Activated CD4-positive, CD25-positive, alpha-beta regulatory T cell (primary cell): ENCODE results near the gene PON2.

ENCODE experiments used
- DNase-seq, 4 experiments: peaks; one replicate each; lab custom pipeline; 2025; lab: John Stamatoyannopoulos, UW

The PON2 gene

DNA sequence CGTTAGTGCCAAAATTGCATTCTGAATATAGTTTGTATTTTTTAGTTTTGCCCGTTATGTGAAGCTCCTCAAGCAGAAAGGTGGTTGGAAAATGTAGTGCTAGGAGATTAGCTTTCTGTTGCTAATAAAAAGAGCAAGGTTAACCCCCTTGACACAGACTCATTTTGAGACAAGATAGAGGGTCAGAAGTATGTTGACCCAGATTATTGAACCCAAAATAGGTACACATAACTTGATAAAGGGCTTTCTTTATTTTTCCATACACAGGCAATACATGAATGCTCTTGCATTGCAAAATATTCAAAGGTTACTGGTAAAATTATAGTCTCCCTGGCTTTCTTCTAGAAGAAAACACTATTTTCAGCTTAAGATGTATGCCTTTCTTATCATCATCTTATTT, 10.0 kb upstream of the PON2 start:
- no peak for DNase-seq

DNA sequence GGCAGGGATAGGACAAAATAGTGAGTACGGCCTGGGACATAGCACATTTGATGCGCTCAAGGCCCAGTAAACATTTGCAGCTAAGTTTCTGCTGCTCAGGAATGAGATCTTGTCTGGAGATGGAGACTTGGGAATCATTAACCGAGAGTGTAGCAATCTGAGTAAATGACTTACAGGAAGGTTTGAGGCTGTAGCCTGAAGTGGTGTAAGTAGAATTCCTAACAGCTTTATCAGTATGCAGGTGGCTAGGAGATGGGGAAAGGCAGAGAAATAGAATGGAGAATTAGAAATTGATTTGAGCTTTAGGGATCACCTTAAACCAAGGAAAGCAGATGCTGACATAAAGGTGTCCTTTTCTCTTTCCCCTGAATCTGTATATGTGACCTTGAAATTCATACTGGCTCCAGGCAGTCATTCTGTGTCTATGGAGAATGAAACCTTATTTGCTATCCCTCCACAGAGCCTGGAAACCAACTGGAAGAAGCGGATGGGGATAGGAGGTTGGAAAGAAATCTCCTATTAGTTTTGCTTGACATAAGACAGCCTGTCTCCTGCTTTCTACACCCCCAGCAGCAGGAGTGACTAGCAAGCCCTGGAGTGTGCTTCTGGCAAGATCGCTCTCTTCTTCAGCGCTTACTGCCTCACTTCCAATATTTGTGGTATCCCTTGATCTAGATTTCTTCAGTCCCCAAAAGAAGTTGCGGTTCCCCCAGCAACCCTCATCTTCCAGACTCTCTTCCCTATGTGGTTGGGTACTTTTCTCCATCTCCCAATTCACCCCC, 6.4 kb upstream of the PON2 start:
- no peak for DNase-seq

DNA sequence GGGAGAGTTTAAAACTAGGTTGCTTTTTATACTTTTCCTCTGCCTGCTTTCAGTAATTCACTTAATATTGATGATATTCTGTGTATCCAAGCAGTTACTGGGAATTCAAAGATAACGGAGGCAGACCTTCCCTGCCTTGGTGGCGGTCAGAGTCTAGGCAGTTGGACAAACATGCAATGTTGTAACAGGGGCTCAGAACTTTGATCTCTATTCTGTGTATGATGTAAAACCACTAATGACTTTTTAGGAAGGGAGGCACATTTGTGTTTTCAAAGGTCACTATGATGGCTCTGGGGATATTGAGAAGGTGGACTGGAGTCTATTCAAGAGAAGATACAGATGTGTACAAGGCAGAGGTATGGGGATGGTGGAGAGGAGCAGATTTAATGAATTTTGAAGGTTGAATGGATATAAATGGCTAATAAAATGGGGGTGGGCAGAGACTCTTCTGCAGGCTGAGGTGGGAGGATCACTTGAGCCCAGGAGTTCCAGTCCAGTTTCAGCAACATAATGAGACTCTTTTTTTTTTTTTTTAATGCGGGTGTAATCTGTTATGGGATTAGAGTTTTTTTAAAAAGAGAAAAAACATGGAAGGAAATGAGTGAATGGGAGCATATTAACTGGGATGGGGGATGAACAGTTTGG, 5.7 kb upstream of the PON2 start:
- no peak for DNase-seq

DNA sequence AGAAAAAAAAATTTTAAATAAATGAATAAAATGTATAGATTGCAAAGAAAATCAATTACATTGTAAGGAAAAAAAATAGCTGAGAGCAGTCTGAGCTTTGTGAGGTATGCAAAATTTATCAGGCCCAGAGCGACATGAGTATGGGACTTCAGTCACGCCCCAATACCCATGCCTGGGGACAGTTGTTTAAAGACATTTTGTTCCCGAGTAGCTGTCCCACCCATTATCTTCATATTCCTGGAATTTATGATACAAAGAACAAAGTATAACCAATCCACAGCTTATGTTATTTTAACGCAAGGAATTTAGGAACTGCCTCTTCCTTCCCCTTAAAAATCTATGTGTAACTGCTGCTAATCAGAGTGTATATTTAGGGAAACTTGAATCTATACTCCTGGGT, 1.6 kb upstream of the PON2 start:
- DNase-seq = no peak

DNA sequence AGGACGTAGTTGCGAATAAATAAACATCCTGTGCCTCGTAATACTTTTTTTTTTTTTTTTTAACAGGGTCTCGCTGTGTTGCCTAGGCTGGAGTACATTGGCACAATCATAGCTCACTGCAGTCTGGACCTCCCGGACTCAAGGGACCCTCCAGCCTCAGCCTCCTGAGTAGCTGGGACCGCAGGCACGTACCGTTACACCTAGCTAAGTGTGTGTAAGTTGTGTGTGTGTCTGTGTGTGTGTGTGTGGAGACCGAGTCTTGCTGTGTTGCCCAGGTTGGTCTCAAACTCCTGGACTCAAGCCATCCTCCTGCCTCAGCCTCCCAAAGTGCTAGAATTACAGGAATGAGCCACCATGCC, 573 bp upstream of the PON2 start:
- DNase-seq = no peak

DNA sequence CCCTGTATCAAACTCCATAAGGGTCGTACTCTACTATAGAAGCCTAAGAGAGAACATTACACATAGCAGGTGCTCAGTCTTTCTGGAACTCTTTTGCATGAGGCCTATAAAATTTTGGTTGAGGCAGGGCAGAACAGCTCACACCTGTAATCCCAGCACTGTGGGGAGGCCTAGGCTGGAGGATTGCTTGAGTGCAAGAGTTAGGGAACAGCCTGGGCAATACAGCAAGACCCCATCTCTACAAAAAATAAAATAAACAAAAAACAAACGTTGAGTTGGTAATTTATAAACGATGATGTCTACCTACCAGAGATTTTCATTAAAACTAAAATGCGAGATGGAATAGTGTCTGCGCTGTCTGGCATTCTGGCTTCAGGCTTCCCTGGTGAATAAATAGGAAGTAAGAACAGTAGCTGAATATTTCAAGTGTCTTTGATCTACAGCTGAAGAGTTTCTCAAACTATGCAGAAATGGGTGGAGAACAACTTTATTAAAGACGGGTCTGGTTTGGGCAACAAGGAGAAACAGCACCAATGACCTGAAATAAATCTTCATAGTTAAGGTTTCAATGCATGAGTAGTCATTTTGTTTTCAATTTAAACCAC, 774 bp downstream of the PON2 start:
- DNase-seq = no peak

DNA sequence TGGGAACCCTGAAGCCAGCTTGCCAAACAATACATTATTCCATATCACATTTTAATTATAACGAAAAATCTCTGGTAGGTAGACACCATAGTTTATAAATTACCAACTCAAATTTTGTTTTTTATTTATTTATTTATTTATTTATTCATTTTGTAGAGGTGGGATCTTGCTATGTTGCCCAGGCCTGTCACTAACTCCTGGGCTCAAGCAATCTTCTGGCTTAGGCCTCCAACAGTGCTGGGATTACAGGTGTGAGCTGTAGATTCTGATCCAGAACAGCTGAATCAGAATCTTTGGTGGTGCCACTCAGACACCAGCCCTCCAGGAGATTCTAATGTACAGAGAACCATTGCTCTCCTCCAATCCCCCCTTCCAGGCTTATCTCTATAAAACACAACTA, 1.7 kb downstream of the PON2 start:
- DNase-seq = no peak

DNA sequence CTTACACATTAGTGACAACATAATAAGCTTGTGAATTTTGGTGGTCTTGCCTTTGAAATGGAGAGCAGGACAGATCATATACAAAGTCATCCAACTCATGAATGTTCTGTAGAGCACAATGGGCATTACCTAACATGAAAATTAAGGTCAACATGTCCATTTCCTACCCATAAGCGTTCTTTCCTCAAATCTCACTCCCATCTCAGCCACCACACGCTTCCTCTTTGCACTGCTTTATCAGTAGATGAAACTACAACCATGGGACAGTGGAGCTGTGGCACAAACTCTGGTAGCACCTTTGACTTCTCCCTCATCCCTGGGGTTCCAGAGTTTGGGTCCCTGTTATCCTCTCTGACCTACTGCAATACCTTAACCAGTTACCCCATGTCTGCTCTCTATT, 2.2 kb downstream of the PON2 start:
- no peak for DNase-seq

DNA sequence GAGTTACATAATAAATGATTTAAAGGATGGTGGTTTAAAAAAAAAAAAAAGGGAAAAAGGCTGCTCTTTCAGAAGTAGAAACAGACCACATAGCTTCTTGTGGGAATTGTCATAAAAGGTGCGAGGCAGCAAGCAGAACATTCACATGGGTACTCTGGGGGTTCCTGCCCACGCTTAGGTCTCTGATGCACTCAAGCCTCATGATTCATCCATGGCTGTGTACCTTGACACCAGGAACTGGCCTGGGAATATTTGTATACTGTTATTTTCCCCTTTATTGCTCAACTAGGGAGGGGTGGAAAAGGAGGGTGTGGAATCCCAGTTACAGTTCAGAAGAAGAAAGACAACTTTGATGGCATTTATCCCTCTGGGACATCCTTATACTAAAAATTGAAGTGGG, 4.0 kb downstream of the PON2 start:
- no peak for DNase-seq

DNA sequence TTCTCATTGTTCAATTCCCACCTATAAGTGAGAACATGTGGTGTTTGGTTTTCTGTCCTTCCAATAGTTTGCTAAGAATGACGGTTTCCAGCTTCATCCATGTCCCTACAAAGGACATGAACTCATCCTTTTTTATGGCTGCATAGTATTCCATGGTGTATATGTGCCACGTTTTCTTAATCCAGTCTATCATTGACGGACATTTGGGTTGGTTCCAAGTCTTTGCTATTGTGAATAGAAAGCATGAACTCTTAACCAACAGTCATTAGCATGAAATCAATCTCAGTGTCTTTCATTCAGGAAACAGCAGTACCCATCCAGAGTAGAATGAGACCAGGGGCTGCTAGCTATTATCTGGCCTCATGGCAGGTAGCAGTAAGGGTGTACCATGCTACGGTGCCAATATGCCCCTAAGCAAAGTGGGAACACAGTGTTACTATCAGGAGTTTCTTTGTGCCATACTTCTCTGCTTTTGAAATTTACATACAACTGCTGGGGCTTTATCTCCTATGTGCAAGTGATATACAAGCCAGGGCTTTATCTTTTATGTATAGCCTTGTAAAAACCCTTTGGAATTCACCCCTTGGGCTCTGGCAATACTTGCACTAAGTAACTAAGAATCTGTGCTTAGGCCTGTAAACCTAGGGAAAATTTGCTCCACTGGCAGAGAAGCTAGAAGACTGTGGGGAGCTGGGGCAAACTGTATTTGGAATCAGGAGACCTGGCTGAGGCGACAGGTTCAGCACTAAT, 5.4 kb downstream of the PON2 start:
- no peak for DNase-seq

DNA sequence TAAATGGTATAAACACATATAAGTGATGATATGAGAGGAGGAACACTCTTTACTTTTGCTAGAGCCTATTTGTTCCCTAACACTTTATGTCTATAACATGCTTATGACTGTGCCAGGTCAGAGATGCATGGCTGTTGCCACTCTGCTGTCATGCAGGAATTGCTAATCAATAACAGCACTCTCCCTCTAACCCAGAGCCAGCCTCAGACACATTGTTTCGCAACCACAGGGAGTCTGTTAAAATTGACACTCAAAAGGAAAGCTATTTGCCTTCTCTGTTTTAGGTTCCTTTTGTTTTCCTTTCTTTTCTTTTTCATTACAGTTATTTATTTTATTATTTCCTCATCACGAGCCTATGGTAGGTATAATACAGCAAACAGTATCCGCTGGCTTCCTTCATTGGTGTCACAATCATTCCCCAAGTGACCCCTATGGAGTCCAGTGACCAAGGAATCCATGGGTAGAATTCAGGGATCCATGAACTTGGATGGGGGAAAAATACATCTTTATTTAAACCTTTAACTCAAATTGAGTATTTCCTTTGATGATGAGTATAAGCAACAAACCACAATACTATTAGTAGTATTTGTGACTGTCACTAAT, 6.8 kb downstream of the PON2 start:
- DNase-seq = no peak

DNA sequence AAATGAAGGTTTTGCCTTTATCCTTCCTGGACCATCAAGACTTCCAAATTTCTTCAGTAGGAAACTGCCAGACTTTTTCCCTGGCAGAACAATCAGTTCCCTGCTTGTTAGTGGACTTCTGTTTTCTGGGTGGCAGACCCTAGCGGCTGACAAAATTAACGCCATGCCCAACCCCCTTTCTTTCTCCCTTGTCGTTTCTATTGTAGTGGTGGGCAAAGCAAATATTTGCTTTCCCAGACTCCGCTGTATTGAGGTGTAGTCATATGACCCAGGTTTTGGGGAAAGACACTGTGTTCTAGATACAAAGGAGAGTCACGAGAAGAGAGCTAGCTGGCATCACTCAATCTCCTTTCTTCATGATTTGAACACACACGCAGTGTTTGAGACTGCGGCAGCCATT, 7.7 kb downstream of the PON2 start:
- DNase-seq = no peak

DNA sequence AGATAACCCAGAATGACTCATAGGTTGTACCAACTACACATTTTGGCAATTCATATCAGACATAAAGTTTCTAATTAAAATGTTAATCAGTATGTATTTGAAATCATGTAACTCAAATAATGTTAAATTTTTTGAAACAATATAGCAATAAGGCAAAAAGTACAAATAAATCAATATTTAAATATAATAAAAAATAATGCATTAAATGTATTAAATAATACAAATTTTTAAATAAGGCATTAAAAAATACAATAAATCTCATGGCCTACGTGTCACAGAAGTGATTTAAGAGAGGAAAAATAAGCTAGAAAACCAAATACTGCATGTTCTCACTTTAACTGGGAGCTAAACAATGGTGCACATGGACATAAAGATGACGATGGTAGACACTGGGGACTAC, 9.1 kb downstream of the PON2 start:
- DNase-seq = no peak

DNA sequence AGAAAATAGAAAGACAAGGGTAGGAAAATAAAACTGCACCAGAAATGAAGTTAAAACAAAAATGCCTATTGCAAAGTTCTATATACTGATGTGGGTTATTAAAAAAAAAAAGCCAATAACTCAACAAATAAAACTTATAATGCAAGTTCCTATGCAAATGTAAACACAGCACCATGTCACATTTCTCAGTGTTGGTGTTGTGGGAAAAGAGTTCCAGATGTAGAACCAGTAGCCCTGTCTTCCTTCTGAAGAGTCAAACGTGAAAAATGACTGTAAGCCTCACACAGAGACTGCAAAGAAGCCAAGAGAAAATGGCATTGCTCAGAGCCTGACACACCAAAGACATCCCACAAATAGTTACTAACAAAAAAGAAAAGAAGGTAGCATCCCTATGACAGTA, 10.1 kb downstream of the PON2 start:
- no peak for DNase-seq

DNA sequence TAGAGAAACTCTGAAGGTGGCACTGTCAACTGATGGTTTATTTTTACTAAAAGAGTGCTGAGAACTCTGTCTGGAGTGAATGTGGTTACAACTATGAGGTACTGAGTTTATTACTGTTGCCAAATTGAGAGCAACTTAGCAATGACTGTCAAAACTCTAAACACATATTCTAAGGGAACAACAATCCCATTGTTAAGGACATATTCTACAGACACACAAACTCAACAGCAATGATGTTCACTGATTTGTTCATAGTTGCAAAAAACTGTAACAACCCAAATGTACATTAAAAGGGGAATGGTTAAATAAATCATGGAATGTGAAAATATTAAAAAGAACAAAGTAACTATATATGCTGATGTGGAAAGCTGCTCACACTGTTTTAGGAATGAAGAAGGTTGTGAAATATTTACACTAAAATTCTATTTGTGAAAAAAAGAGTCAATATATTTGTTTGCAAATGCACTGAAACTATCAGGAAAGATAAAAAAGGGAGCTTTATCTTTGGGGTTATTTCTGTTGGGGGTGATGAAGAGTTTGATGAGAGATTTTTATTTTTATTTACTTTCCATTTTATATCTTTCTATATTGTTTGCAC, 12.9 kb downstream of the PON2 start:
- DNase-seq = no peak

DNA sequence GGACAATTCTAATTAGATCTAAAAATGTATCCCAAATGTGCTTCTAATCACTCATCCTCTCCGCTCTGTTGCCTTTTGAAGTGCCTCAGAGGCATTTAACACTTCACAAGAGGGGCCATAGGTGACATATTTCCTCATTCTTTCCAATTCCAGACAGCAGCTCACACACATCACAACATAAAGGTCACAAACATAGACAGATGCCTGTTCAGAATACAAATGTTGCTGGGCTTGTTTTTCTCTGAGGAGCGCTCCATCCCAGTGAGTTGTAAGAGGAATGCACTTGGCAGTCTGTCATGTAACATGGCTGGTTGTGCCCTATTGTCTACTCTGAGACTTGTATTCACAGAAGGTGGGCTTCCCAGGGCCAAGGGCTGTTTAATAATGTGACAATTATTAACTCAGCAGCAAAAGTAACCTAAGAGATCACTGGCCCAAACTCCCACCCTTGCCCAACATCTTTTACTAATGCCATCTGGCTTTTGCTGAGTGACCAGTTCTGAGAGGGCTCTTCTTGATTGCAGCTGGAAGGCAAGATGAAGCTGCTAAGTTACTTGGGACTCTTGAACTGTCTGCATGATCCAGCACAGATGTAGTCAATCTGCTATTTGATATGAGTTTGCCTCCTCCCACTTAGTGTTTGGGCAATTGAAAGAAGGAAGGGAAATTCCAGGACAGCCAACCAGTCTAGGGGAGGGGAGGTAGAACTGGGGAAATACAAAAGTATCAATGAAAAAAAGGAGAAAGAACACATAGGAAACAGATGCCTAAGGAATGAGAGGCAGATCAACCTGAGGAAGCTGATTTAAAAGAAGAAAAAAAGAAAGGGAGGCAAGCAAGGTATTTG, 13.6 kb downstream of the PON2 start:
- DNase-seq = no peak

DNA sequence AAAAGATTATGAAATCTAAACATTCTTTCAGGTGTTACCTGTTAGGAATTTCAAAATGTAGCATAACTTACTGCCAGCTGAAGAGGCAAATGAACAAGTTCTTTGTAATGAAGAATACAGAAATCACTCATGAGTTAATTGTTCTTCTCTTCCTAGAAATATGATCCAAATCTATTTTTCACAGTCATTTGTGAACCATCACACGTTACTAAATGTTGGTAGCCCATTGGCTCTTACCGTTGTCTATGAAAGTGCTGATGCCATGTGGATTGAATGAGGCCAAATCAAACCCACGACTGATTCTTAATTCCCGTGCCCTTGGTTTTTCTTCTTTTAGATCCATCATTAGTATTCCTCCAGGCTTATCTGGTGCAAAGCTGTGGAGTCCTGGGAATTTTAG, 22.8 kb downstream of the PON2 start:
- no peak for DNase-seq

DNA sequence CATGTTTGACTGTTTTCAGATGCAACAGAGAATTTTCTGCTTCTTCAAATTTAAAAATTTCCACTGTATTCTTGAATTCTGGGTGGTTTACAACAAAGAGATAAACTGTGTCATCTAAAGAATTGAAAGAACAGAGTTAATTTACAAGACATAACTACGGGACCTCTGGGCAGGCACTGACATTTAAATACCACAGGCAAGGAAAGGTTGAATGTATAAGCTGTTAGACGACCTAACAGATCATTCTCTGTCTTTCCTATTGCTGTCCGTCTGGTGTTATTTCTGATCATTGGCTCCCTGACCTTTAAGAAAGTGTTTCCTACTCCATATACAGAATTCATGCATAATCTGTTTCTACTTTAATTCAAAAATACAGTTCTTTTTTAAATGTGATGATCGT, 23.2 kb downstream of the PON2 start:
- no peak for DNase-seq

DNA sequence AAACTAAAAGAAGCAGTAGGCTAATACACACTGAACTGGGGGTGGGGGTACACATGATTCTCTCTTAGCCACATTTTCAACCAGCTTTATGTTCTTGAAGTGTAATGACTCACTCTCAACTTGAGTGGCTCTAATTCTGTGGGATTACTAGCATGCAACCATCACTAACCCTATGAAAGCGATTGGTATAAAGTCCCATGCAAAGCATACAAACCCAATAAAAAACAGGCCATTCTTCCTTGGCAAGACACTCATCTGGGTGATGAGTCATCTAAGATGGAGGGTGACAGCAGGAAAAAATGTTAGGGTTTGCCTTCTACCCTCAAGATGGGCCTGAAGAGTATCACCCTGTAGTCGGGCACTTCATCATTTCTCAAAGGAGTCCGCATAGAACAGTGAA, 23.8 kb downstream of the PON2 start:
- no peak for DNase-seq

DNA sequence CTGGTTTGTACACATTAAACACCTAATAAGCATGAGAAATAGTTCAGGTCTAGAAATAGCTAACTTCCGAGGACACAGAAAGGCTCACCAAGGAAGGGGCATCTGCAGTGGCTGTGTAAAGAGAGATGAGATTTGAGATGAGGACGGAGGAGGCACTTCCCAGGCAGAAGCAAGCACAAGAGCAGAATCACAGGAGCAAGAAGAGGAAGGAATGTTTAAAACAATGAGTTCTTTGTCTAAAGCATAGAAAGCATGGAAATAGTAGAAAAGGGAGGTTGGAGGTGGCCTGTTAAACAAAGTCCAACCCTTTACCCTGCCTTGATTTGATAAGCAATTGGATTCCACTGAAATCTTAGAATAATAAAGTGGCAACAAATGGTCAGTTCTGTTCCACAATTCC, 27.1 kb downstream of the PON2 start:
- DNase-seq = no peak

DNA sequence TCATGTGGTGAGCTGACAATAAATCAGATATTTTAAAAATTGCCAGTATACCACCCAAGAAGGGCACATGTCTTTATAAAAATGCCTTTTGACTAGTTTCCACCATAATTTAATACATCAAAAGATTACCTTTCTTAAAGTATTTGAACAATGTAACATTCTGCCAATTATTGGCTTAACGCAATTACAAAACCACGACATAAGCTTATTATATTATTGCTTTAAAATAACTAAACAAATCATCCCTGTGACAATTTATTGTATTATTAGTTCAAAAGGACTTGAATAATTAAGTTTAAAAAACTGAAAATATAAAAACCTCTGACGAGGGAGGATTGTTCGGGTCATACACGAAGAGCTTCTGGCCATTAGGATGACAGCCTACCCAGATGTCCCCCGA, 29.0 kb downstream of the PON2 start:
- DNase-seq = no peak
